A549 treated with RU486 at 1 μM for 4 hours (cell line): ENCODE measurements around the gene CTLA4. TPM values are rescaled to one million over a fixed set of nuclear protein-coding genes. Genes with fewer than 3 reads are reported as not detected.

Source experiments
- total RNA-seq: library from RNA; stranded (reverse); fragments of 200-300 nt; extraction: Qiagen RNA extraction; gene quantifications from 5 replicates; pipeline ENCODE4 v1.2.3, GENCODE V29; 2022; ENCODE audit warnings: low read depth

CTLA4 gene
- not detected in 5 replicates for total RNA-seq

GRCh38 chr2:203867561-203868200 lies at the start of gene CTLA4:
TSS of gene CTLA4 (plus strand) at chr2:203867771. CDS start at chr2:203867943, 172 bp downstream.

Other genes starting within 250 kb of the CTLA4 start
- not detected in 5 replicates for gene CD28, start 161.1 kb upstream of the CTLA4 start, total RNA-seq
- gene ICOS, start 69.0 kb downstream of the CTLA4 start, total RNA-seq = not detected in 5 replicates